Prostate gland (tissue), 2 donors: ENCODE results near the gene LDAF1.

Source experiments
- CTCF ChIP-seq, 4 experiments: fragments of 200-600 bp in 2 of 4; fragments of 450-650 bp in 2 of 4; sonication (generic) in 2 of 4; IDR thresholded peaks; 1 replicate in 3 of 4; 2 replicates in 1 of 4; pipeline ENCODE4 v1.5.1; 2016 to 2019; ENCODE audit warnings: antibody characterized with exemption in 4 of 4, mild to moderate bottlenecking in 2 of 4, moderate library complexity in 2 of 4
- POLR2A ChIP-seq: fragments of 450-650 bp; IDR thresholded peaks from one replicate; pipeline ENCODE4 v1.6.1; 2016; ENCODE audit warnings: antibody characterized with exemption, mild to moderate bottlenecking
- POLR2AphosphoS5 ChIP-seq: sonication (generic); formaldehyde crosslinking; IDR thresholded peaks from one replicate; pipeline ENCODE4 v1.6.1; 2017; ENCODE audit warnings: antibody characterized with exemption

- TF ChIP-seq CTCF (IDR thresholded peaks at IDR 0.05) (no peak), POLR2A (no peak), POLR2AphosphoS5 (no peak)
These were observed 33.3 kb upstream of the LDAF1 start for GRCh38 chr16:21125191-21125590.
